H1 (cell line): Measurements from ENCODE around the gene MED6. TPM values are rescaled to one million over a fixed set of nuclear protein-coding genes. Genes with fewer than 3 reads are reported as not detected.

ENCODE experiments used
- BRCA1 ChIP-seq: IDR thresholded peaks from 2 replicates; pipeline ENCODE4 v1.6.1; 2012; ENCODE audit warnings: low read depth, low read length, improper control_type of control experiment
- RFX5 ChIP-seq: IDR thresholded peaks from 2 replicates; pipeline ENCODE4 v1.6.1; 2011; ENCODE audit warnings: low read depth, low read length, improper control_type of control experiment, borderline replicate concordance
- YY1 ChIP-seq: IDR thresholded peaks from 2 replicates; pipeline ENCODE4 v1.6.1; 2011; ENCODE audit warnings: low read depth, mild to moderate bottlenecking, low read length
- polyA plus RNA-seq, 7 experiments: library from polyadenylated mRNA; depleted of rRNA in 3 of 7; stranded (reverse) in 5 of 7; unstranded in 2 of 7; fragments of >200 nt in 5 of 7; fragments of 200-250 nt in 2 of 7; gene quantifications; 1 replicate in 5 of 7; 2 replicates in 1 of 7; 4 replicates in 1 of 7; pipeline versions ENCODE4 v1.2.1 to v1.2.3, GENCODE V29; 2011 to 2013; ENCODE audit warnings: missing spikeins in 2 of 7, mixed read lengths in 2 of 7
- total RNA-seq: library from RNA; stranded (reverse); fragmentation: NEBNext Ultra II Directional; extraction: Animal tissue kit (Norgen Biotek cat#: 25700); gene quantifications from 2 replicates; pipeline ENCODE4 v1.2.1, GENCODE V29; 2021

The MED6 gene
- total and polyA plus RNA-seq, 2 of the 8 experiments (the other 6 are each of a cell fraction or from before 2014, with no cell fraction given) = 33.1 to 39.7 TPM

DNA sequence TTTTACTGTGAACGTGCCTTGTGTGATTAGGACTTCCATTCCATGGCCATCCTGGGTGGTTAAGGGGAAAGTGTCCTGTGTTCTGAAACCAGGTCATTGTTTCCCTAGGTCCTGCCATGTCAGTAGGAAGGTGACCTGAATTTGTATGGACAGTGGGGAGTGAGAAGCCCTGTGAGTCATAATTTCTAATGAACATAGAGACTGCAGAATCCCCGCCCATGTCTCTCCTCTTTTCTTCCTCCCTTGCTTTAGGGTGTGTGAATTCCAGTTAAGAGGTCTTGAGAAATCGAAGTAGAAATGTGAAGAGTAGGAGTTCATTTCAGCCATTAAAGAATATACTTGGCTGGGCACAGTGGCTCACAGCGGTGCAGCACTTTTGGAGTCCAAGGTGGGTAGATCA is 49.3 kb upstream of the MED6 start (continued):
- TF ChIP-seq BRCA1 = no peak
- TF ChIP-seq RFX5 = no peak
- TF ChIP-seq YY1 = no peak
